Nephron progenitor cell (in vitro differentiated cells): ENCODE data around the gene CNTN1.
A peak's percentile ranks its signal among the peaks of the same experiment; 100 is the strongest.

Experiments used
- DNase-seq: peaks from one replicate; pipeline ENCODE4 v3.0.0; 2021
- H3K27ac Mint-ChIP-seq: 2 replicates; pipeline ENCODE4 v1.8.0; 2021; ENCODE audit warnings: mild to moderate bottlenecking, moderate library complexity, mixed read lengths
- H3K27me3 Mint-ChIP-seq: 2 replicates; pipeline ENCODE4 v1.8.0; 2021; ENCODE audit warnings: mild to moderate bottlenecking, low read depth, mixed read lengths; ENCODE audit not compliant: poor library complexity
- H3K36me3 Mint-ChIP-seq: 2 replicates; pipeline ENCODE4 v1.8.0; 2021; ENCODE audit warnings: low read depth, mixed read lengths
- H3K4me1 Mint-ChIP-seq: 2 replicates; pipeline ENCODE4 v1.8.0; 2021; ENCODE audit warnings: mixed read lengths
- H3K4me3 Mint-ChIP-seq: 2 replicates; pipeline ENCODE4 v1.8.0; 2021; ENCODE audit warnings: mild to moderate bottlenecking, moderate library complexity, mixed read lengths
- H3K9me3 Mint-ChIP-seq: 2 replicates; pipeline ENCODE4 v1.8.0; 2021; ENCODE audit warnings: mild to moderate bottlenecking, moderate library complexity, mixed read lengths
- CTCF ChIP-seq: fragments of 200-600 bp; sonication (generic); IDR thresholded peaks from 2 replicates; pipeline ENCODE4 v1.5.0; 2021; ENCODE audit warnings: antibody characterized with exemption

The CNTN1 gene

GRCh38 chr12:40945772-40946171, 253.5 kb downstream of the CNTN1 start:
- H3K9me3 Mint-ChIP-seq: no peaks in the 10 kb centered on the region
- H3K36me3 Mint-ChIP-seq: no peaks in the 10 kb centered on the region
- TF ChIP-seq CTCF: no peak
- H3K27ac Mint-ChIP-seq: no peak overlapping the region
- no peaks in the 10 kb centered on the region for H3K27me3 Mint-ChIP-seq
- no peak for DNase-seq
- no peak overlapping the region for H3K4me3 Mint-ChIP-seq
- H3K4me1 Mint-ChIP-seq: no peaks in the 10 kb centered on the region

GRCh38 chr12:40946612-40947194, 254.5 kb downstream of the CNTN1 start:
- no peaks in the 10 kb centered on the region for H3K9me3 Mint-ChIP-seq
- no peak overlapping the region for H3K27ac Mint-ChIP-seq
- H3K4me3 Mint-ChIP-seq: no peak overlapping the region
- DNase-seq: no peak
- H3K36me3 Mint-ChIP-seq: no peaks in the 10 kb centered on the region
- no peaks in the 10 kb centered on the region for H3K4me1 Mint-ChIP-seq
- TF ChIP-seq CTCF: peak; percentile 81
- no peaks in the 10 kb centered on the region for H3K27me3 Mint-ChIP-seq

- no peaks in the 10 kb centered on the region for H3K36me3 Mint-ChIP-seq
- no peak for DNase-seq
- H3K9me3 Mint-ChIP-seq: no peaks in the 10 kb centered on the region
- H3K4me1 Mint-ChIP-seq: no peaks in the 10 kb centered on the region
- no peak for TF ChIP-seq CTCF
- no peak overlapping the region for H3K27ac Mint-ChIP-seq
- H3K4me3 Mint-ChIP-seq: no peak overlapping the region
- H3K27me3 Mint-ChIP-seq: no peaks in the 10 kb centered on the region
Observed at GRCh38 chr12:40947797-40948196, 255.6 kb downstream of the CNTN1 start.

GRCh38 chr12:40953076-40953475, 260.8 kb downstream of the CNTN1 start:
- H3K27me3 Mint-ChIP-seq: no peaks in the 10 kb centered on the region
- no peaks in the 10 kb centered on the region for H3K4me1 Mint-ChIP-seq
- no peak overlapping the region for H3K4me3 Mint-ChIP-seq
- H3K36me3 Mint-ChIP-seq: no peaks in the 10 kb centered on the region
- H3K27ac Mint-ChIP-seq: no peak overlapping the region
- H3K9me3 Mint-ChIP-seq: no peaks in the 10 kb centered on the region
- TF ChIP-seq CTCF: no peak
- DNase-seq: no peak

- DNase-seq: no peak
- Mint-ChIP-seq H3K4me1 (no peaks in the 10 kb centered on the region), H3K27ac (no peak overlapping the region), H3K9me3 (no peaks in the 10 kb centered on the region), H3K36me3 (no peaks in the 10 kb centered on the region), H3K27me3 (no peaks in the 10 kb centered on the region), H3K4me3 (no peak overlapping the region)
- no peak for TF ChIP-seq CTCF
Observed at GRCh38 chr12:40957417-40957816, 265.2 kb downstream of the CNTN1 start.

- no peaks in the 10 kb centered on the region for H3K4me1 Mint-ChIP-seq
- no peaks in the 10 kb centered on the region for H3K27me3 Mint-ChIP-seq
- DNase-seq: no peak
- no peak overlapping the region for H3K4me3 Mint-ChIP-seq
- no peaks in the 10 kb centered on the region for H3K9me3 Mint-ChIP-seq
- no peak for TF ChIP-seq CTCF
- H3K27ac Mint-ChIP-seq: no peak overlapping the region
- no peaks in the 10 kb centered on the region for H3K36me3 Mint-ChIP-seq
Observed at GRCh38 chr12:40959041-40959440, 266.8 kb downstream of the CNTN1 start.
